NB4 (cell line): Measurements from ENCODE around the gene MARK4.
"Not testable (repeated sequence)": the region's sequence is repeated elsewhere in the genome, so short reads cannot be mapped to it uniquely, and the experiment has no call there.

Experiments used
- DNase-seq: peaks from one replicate; pipeline ENCODE4 v3.0.0; 2010; ENCODE audit warnings: low read depth
- H3K4me3 ChIP-seq: one replicate; pipeline ENCODE4 v1.5.1; 2011; ENCODE audit warnings: mild to moderate bottlenecking, low read depth, low read length, moderate library complexity
- CTCF ChIP-seq: IDR thresholded peaks from one replicate; pipeline ENCODE4 v1.5.1; 2012; ENCODE audit warnings: low read depth, low read length
- MAX ChIP-seq: IDR thresholded peaks from 2 replicates; pipeline ENCODE4 v1.6.1; 2011; ENCODE audit warnings: low read depth, low read length
- MYC ChIP-seq: IDR thresholded peaks from 2 replicates; pipeline ENCODE4 v1.6.1; 2011; ENCODE audit warnings: low read depth, low read length
- POLR2A ChIP-seq: IDR thresholded peaks from 2 replicates; pipeline ENCODE4 v1.6.1; 2011; ENCODE audit warnings: mild to moderate bottlenecking; ENCODE audit not compliant: insufficient read length; ENCODE audit errors: extremely low read depth

Gene MARK4

DNA sequence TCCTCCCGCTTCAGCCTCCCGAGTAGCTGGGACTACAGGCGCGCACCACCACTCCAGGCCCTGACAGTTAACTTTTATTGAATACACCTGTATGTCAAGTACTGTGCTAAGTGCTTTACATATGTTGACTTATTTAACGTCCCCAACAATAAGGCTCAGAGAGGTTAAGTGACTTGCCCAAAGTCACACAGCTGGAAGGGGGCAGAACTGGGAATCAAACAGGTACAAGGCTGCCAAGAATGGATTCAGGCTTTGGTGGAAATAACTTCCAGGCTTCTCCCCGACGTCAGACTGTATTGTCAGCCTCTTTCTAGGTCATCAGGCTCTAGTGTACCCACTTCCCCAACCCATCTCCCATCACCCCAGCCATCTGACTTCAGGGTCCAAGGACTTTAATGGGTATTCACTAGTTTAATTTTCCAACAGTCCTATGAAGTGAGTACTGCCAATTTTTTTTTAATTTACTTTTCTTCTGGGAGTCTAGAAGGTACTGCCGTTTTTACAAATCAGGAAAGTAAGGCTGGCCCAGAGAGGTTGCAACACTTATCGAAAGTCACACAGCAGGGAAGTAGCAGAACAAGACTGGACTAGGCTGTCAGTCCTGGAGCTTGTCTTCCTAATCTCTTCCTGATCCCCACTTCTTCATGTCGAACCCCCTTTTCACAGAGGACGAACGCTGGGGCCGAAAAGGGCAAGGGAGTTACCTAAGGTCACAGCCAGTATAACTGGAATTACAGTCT, 76.5 kb downstream of the MARK4 start:
- no peak for TF ChIP-seq MYC
- no peak for TF ChIP-seq MAX
- no peak for TF ChIP-seq POLR2A
- TF ChIP-seq CTCF: no peak
- no peak for DNase-seq
- no peak overlapping the region for H3K4me3 ChIP-seq

DNA sequence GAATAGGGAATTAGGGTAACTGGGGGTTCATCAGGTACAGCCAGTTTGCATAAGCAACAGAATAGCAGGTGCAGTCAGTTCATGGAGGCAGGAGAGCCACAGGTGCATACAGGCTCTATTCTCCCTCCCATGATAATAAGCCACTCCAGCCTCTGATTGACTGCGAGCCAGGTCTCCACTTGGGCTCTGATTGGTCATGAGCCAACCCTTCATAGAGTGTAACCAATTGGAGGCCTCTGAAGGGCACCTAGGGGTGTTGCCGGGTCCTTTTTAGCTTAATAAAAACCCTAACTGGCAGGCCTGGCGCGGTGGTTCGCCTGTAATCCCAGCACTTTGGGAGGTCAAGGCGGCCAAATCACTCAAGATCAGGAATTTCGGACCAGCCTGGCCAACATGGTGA, 80.3 kb downstream of the MARK4 start:
- no peak for DNase-seq
- TF ChIP-seq CTCF (no peak), POLR2A (no peak), MYC (no peak), MAX (no peak)
- no peak overlapping the region for H3K4me3 ChIP-seq

- TF ChIP-seq CTCF: no peak
- no peak for TF ChIP-seq MAX
- no peak for TF ChIP-seq MYC
- no peak for TF ChIP-seq POLR2A
- H3K4me3 ChIP-seq: no peak overlapping the region
- no peak for DNase-seq
Measured at GRCh38 chr19:45333609-45334303, 82.7 kb downstream of the MARK4 start.

GRCh38 chr19:45334881-45335280, 83.8 kb downstream of the MARK4 start:
- not testable (repeated sequence) for DNase-seq

GRCh38 chr19:45336696-45337251, 85.7 kb downstream of the MARK4 start:
- no peak for DNase-seq
- H3K4me3 ChIP-seq: no peak overlapping the region
- TF ChIP-seq MAX: no peak
- TF ChIP-seq CTCF: no peak
- TF ChIP-seq MYC: no peak
- TF ChIP-seq POLR2A: no peak

More at GRCh38 chr19:45334881-45335280, 83.8 kb downstream of the MARK4 start:
- H3K4me3 ChIP-seq: not testable (repeated sequence)

DNA sequence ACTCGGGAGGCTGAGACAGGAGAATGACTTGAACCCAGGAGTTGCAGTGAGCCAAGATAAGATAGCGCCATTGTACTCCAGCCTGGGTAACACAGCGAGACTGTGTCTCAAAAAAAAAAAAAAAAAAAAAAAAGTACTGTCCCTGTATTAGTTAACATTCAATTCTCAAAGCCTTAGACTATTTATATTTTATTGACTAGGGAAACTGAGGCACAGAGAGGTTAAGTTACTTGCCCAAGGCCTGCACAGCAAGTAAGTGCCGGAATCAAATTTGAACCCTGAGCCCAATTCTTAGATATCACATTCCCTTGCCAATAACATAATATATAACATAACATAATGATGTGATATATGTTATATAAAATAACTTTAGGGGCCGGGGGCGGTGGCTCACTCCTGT, 88.6 kb downstream of the MARK4 start:
- no peak overlapping the region for H3K4me3 ChIP-seq
- DNase-seq: no peak
- TF ChIP-seq POLR2A (no peak), MAX (no peak), MYC (no peak), CTCF (no peak)
